Liver (tissue), 9 donors: ENCODE measurements around the gene ATF6B. TPM values are rescaled to one million over a fixed set of nuclear protein-coding genes. Genes with fewer than 3 reads are reported as not detected.

ENCODE experiments used
- DNase-seq: peaks from one replicate; pipeline ENCODE4 v3.0.0-alpha.2; 2017; ENCODE audit warnings: low spot score
- H3K27ac ChIP-seq, 2 donors: one replicate each; pipeline ENCODE4 v1.7.0; 2013; ENCODE audit warnings: inconsistent platforms in 2 of 2, low read length in 2 of 2, control low read depth in 1 of 2, low read depth in 1 of 2, mild to moderate bottlenecking in 1 of 2
- H3K27me3 ChIP-seq, 4 donors: one replicate each; pipeline versions ENCODE4 v1.6.1 to v1.7.0; 2013; ENCODE audit warnings: low read length in 3 of 4, inconsistent platforms in 1 of 4, mild to moderate bottlenecking in 1 of 4, moderate library complexity in 1 of 4; ENCODE audit not compliant: control insufficient read depth in 4 of 4, insufficient read depth in 4 of 4
- H3K36me3 ChIP-seq, 4 donors: one replicate each; pipeline versions ENCODE4 v1.6.1 to v1.7.0; 2013; ENCODE audit warnings: low read length in 3 of 4, mild to moderate bottlenecking in 3 of 4, low read depth in 1 of 4, moderate library complexity in 1 of 4; ENCODE audit not compliant: control insufficient read depth in 4 of 4, insufficient read depth in 3 of 4
- H3K4me1 ChIP-seq, 4 donors: one replicate each; pipeline versions ENCODE4 v1.6.1 to v1.7.0; 2013; ENCODE audit warnings: low read length in 3 of 4, mild to moderate bottlenecking in 3 of 4, moderate library complexity in 1 of 4; ENCODE audit not compliant: control insufficient read depth in 4 of 4, insufficient read depth in 4 of 4
- H3K4me3 ChIP-seq, 3 donors: one replicate each; pipeline versions ENCODE4 v1.6.1 to v1.7.0; 2013; ENCODE audit warnings: low read length in 3 of 3, control low read depth in 1 of 3, low read depth in 1 of 3, mild to moderate bottlenecking in 1 of 3
- H3K9ac ChIP-seq, 2 donors: one replicate each; pipeline ENCODE4 v1.7.0; 2013; ENCODE audit warnings: low read length in 2 of 2, mild to moderate bottlenecking in 2 of 2, moderate library complexity in 2 of 2, control low read depth in 1 of 2, low read depth in 1 of 2
- H3K9me3 ChIP-seq, 4 donors: one replicate each; pipeline versions ENCODE4 v1.6.1 to v1.7.0; 2013; ENCODE audit warnings: low read length in 3 of 4; ENCODE audit not compliant: control insufficient read depth in 4 of 4
- CTCF ChIP-seq: fragments of 150-350 bp; IDR thresholded peaks from 2 replicates; pipeline ENCODE4 v1.5.1; 2017; ENCODE audit warnings: improper control_type of control experiment, low read depth, low read length; ENCODE audit not compliant: missing input control
- EGR1 ChIP-seq, 2 donors: IDR thresholded peaks; 2 replicates each; pipeline ENCODE4 v1.6.1; 2016 to 2018; ENCODE audit warnings: antibody characterized with exemption in 2 of 2, low read depth in 2 of 2
- FOXA1 ChIP-seq: IDR thresholded peaks from 2 replicates; pipeline ENCODE4 v1.6.1; 2016; ENCODE audit warnings: antibody characterized with exemption
- FOXA2 ChIP-seq: IDR thresholded peaks from 2 replicates; pipeline ENCODE4 v1.6.1; 2016; ENCODE audit warnings: antibody characterized with exemption
- GABPA ChIP-seq, 2 donors: IDR thresholded peaks in 1 of 2; conservative IDR thresholded peaks in 1 of 2; 2 replicates each; pipeline ENCODE4 v1.6.1; 2016; ENCODE audit warnings: antibody characterized with exemption in 2 of 2, mild to moderate bottlenecking in 1 of 2, moderate library complexity in 1 of 2
- HNF4A ChIP-seq, 2 donors: conservative IDR thresholded peaks; 2 replicates each; pipeline ENCODE4 v1.6.1; 2016; ENCODE audit warnings: antibody characterized with exemption in 2 of 2, mild to moderate bottlenecking in 2 of 2
- HNF4G ChIP-seq: IDR thresholded peaks from 2 replicates; pipeline ENCODE4 v1.6.1; 2016; ENCODE audit warnings: antibody characterized with exemption
- JUND ChIP-seq, 2 donors: IDR thresholded peaks; 2 replicates each; pipeline ENCODE4 v1.6.1; 2016; ENCODE audit warnings: antibody characterized with exemption in 2 of 2
- MAX ChIP-seq: IDR thresholded peaks from 2 replicates; pipeline ENCODE4 v1.6.1; 2016; ENCODE audit warnings: antibody characterized with exemption
- NR2F2 ChIP-seq: IDR thresholded peaks from 2 replicates; pipeline ENCODE4 v1.6.1; 2016; ENCODE audit warnings: antibody characterized with exemption
- RAD21 ChIP-seq, 2 donors: IDR thresholded peaks; 2 replicates each; pipeline ENCODE4 v1.6.1; 2016; ENCODE audit warnings: antibody characterized with exemption in 2 of 2, mild to moderate bottlenecking in 2 of 2
- REST ChIP-seq: IDR thresholded peaks from 2 replicates; pipeline ENCODE4 v1.6.1; 2016; ENCODE audit warnings: antibody characterized with exemption, mild to moderate bottlenecking
- RXRA ChIP-seq, 2 donors: IDR thresholded peaks; 2 replicates each; pipeline ENCODE4 v1.6.1; 2017 to 2018; ENCODE audit warnings: antibody characterized with exemption in 2 of 2, mild to moderate bottlenecking in 1 of 2
- SP1 ChIP-seq: IDR thresholded peaks from 2 replicates; pipeline ENCODE4 v1.6.1; 2018; ENCODE audit warnings: antibody characterized with exemption, mild to moderate bottlenecking
- TAF1 ChIP-seq: conservative IDR thresholded peaks from 2 replicates; pipeline ENCODE4 v1.6.1; 2016; ENCODE audit warnings: antibody characterized with exemption, mild to moderate bottlenecking
- YY1 ChIP-seq: IDR thresholded peaks from 2 replicates; pipeline ENCODE4 v1.6.1; 2016; ENCODE audit warnings: antibody characterized with exemption, mild to moderate bottlenecking
- ZBTB33 ChIP-seq: IDR thresholded peaks from 2 replicates; pipeline ENCODE4 v1.6.1; 2016; ENCODE audit warnings: antibody characterized with exemption
- WGBS: extraction: QIAGEN DNeasy Blood & Tissue Kit; methylation state at CpG from one replicate; pipeline ENCODE4 v1.1.7; 2013; 5-methylcytosine and 5-hydroxymethylcytosine counted together
- polyA plus RNA-seq, 2 donors: library from polyadenylated mRNA; stranded (reverse) in 1 of 2; unstranded in 1 of 2; fragments of 200-250 nt in 1 of 2; fragments of >200 nt in 1 of 2; fragmentation: Nextera tagmentation in 1 of 2; extraction: Ambion mirVana in 1 of 2; gene quantifications; one replicate each; pipeline versions ENCODE4 v1.2.1 to v1.2.3, GENCODE V29; 2013 to 2015
- total RNA-seq, 2 donors: library from RNA; depleted of rRNA; stranded (reverse); fragments of >200 nt; gene quantifications; one replicate each; pipeline ENCODE4 v1.2.3, GENCODE V29; 2014
- TF ChIP-seq, protein P1 (sequence below): IDR thresholded peaks from 2 replicates; pipeline ENCODE4 v1.6.1; 2016; ENCODE audit warnings: antibody characterized with exemption
- donor health status: healthy.
- donor health status: healthy.
- donor health status: healthy.
- donor health status: healthy.
- donor health status: healthy.

Gene ATF6B
- total and polyA plus RNA-seq, 4 donors, result 13.6 to 24.8 (median 15.5) TPM

DNA sequence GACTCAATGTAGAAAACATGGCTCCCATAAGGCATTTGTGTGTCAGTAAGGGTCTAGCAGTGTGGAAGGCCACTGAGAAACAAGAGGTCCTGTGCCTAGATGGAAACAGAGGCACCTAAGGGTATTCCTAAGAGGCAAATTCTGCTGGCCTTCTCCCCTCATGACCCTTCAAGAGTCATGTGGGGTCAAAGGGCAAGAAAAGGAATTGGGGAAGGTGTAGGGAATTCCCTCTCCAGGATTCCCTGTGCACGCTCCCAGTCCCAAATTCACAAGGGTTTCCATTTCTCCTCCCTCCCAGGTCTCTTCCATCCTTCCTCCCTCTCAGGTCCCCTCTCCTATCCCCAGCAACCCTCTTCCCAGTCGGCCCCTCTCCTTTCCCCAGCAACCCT is 47.3 kb upstream of the ATF6B start:
- WGBS, result 11% methylated on average over 2 of the region's 2 CpGs
- peak overlapping the region; percentile 86 to 97 for H3K9ac ChIP-seq
- no peaks in the 10 kb centered on the region for H3K9me3 ChIP-seq
- H3K4me3 ChIP-seq, result peak overlapping the region; percentile 84 to 96 (median 86)
- peaks cover 0 to 50% (median 42%) of the 10 kb centered on the region in 4 donors for H3K4me1 ChIP-seq
- peaks cover 0 to 12% (median 3%) of the 10 kb centered on the region in 4 donors for H3K36me3 ChIP-seq
- H3K27me3 ChIP-seq, result no peaks in the 10 kb centered on the region
- no peak for DNase-seq
- no peak for TF ChIP-seq JUND (IDR thresholded peaks at IDR 0.05)
- TF ChIP-seq FOXA2, result no peak
- no peak for TF ChIP-seq NR2F2
- TF ChIP-seq HNF4G, result no peak
- TF ChIP-seq YY1, result no peak
- peak overlapping the region; percentile 84 to 96 for H3K27ac ChIP-seq

- 92% methylated on average over 1 of the region's 1 CpG for WGBS
- Histone ChIP-seq H3K9ac (no peak overlapping the region), H3K4me3 (no peak overlapping the region), H3K36me3 (peaks cover 3 to 18% (median 5%) of the 10 kb centered on the region in 4 donors), H3K27me3 (no peaks in the 10 kb centered on the region), H3K27ac (no peak overlapping the region), H3K9me3 (no peaks in the 10 kb centered on the region), H3K4me1 (peaks cover 0 to 44% (median 37%) of the 10 kb centered on the region in 4 donors)
- TF ChIP-seq RXRA (IDR thresholded peaks at IDR 0.05), result no peak
- no peak for TF ChIP-seq HNF4G
- TF ChIP-seq FOXA2, result no peak
- no peak for TF ChIP-seq NR2F2
- TF ChIP-seq ZBTB33, result no peak
- TF ChIP-seq CTCF, result no peak
- TF ChIP-seq SP1, result no peak
- no peak for TF ChIP-seq TAF1
- no peak for TF ChIP-seq FOXA1
- no peak for TF ChIP-seq HNF4A (conservative IDR thresholded peaks at IDR 0.05)
- TF ChIP-seq MAX, result no peak
- TF ChIP-seq YY1, result no peak
- TF ChIP-seq RAD21 (IDR thresholded peaks at IDR 0.05), result no peak
- TF ChIP-seq GABPA (IDR thresholded peaks at IDR 0.05 in 1 of 2, conservative IDR thresholded peaks at IDR 0.05 in 1 of 2), result no peak
- TF ChIP-seq REST, result no peak
- TF ChIP-seq JUND (IDR thresholded peaks at IDR 0.05), result no peak
- TF ChIP-seq, protein P1, sequence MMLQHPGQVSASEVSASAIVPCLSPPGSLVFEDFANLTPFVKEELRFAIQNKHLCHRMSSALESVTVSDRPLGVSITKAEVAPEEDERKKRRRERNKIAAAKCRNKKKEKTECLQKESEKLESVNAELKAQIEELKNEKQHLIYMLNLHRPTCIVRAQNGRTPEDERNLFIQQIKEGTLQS, result no peak
- TF ChIP-seq EGR1 (IDR thresholded peaks at IDR 0.05; ENCODE audit: low read depth in 2 of 2), result no peak
- no peak for DNase-seq
Observed at GRCh38 chr6:32174416-32174815, 46.4 kb upstream of the ATF6B start.
